Measurements from ENCODE around the gene EPHB1. TPM values are rescaled to one million over a fixed set of nuclear protein-coding genes. Genes with fewer than 3 reads are reported as not detected.

The EPHB1 gene
- total and polyA plus RNA-seq, 2 donors (not counting 3 experiments of a cell fraction or from before 2014, with no cell fraction given) = 1.3 to 5.2 TPM

DNA sequence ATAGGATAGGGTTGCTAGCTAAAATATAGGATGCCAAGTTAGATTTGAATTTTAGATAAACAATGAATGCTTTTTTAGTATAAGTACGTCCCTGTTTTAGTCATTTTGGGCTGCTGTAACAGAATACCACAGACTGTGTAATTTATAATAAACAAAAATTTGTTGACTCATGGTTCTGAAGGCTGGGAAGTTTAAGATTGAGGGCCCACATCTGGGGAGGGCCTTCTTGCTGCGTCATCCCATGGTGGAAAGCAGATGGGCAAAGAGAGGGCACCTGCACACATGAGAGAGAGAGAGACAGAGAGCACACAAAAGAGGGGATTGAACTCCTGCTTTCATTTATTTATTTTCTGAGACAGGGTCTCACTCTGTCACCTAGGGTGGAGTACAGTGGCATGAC, 246.5 kb downstream of the EPHB1 start:
- no peaks in the 10 kb centered on the region for H3K79me2 ChIP-seq (ENCODE audit: control insufficient read depth, insufficient read depth, low read length)
- no peaks in the 10 kb centered on the region for H3K36me3 ChIP-seq (ENCODE audit: control insufficient read depth in 2 of 2, extremely low read depth in 1 of 2, insufficient read depth in 2 of 2, low read length in 2 of 2)
- H3K27me3 ChIP-seq (ENCODE audit: control insufficient read depth in 2 of 2, insufficient read depth in 2 of 2, low read length in 2 of 2) = no peaks in the 10 kb centered on the region
- intact Hi-C loops (cut with micrococcal nuclease) (no loop called here), dilution Hi-C loops (cut with MboI; ENCODE audit: extremely low pct_ligation_motif_present, low sequenced_read_pairs) (no loop called here)
- no TSS peak for BruUV-seq (replicated peaks)
- H4K20me1 ChIP-seq (replicated peaks; ENCODE audit: control insufficient read depth, extremely low read depth, insufficient read depth, low read length) = no peaks in the 10 kb centered on the region
- H3K4me2 ChIP-seq (ENCODE audit: insufficient read depth, low read length) = no peak overlapping the region
- H3K4me3 ChIP-seq (replicated peaks in 1 of 3; ENCODE audit: insufficient read depth in 1 of 3, low read depth in 1 of 3, low read length in 3 of 3) = no peak overlapping the region
- H2AFZ ChIP-seq (ENCODE audit: low read depth, low read length) = no peak overlapping the region
- DNase-seq (ENCODE audit: low read depth, low spot score) (no peak), FAIRE-seq (no peak)
- POLR2A ChIA-PET = no interaction called here
- no peak overlapping the region for H3K27ac ChIP-seq (ENCODE audit: insufficient read depth, low read depth, low read length)
- CTCF ChIA-PET = no interaction called here
- no peaks in the 10 kb centered on the region for H3K4me1 ChIP-seq (ENCODE audit: control insufficient read depth, extremely low read depth, insufficient read depth, low read length)
- H3K9me1 ChIP-seq (replicated peaks; ENCODE audit: control insufficient read depth, extremely low read depth, insufficient read depth, low read length) = no peaks in the 10 kb centered on the region
- TF ChIP-seq POLR2AphosphoS5 (IDR thresholded peaks at IDR 0.05; ENCODE audit: insufficient read depth, low read depth, low read length) (no peak), GATA2 (IDR thresholded peaks at IDR 0.05; ENCODE audit: insufficient read depth, insufficient read length, low read depth, low read length) (no peak), EZH2 (IDR thresholded peaks at IDR 0.05; ENCODE audit: borderline replicate concordance, low read depth, low read length, severe bottlenecking) (no peak), FOS (IDR thresholded peaks at IDR 0.05; ENCODE audit: borderline replicate concordance, insufficient read depth, low read length) (no peak), MYC (IDR thresholded peaks at IDR 0.05; ENCODE audit: low read depth, low read length) (no peak), JUN (IDR thresholded peaks at IDR 0.05; ENCODE audit: borderline replicate concordance, insufficient read depth, insufficient read length, low read depth) (no peak)
- TF ChIP-seq, protein P1, sequence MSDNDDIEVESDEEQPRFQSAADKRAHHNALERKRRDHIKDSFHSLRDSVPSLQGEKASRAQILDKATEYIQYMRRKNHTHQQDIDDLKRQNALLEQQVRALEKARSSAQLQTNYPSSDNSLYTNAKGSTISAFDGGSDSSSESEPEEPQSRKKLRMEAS (IDR thresholded peaks at IDR 0.05; ENCODE audit: insufficient read depth, insufficient read length) = no peak
- TF ChIP-seq, protein P2, sequence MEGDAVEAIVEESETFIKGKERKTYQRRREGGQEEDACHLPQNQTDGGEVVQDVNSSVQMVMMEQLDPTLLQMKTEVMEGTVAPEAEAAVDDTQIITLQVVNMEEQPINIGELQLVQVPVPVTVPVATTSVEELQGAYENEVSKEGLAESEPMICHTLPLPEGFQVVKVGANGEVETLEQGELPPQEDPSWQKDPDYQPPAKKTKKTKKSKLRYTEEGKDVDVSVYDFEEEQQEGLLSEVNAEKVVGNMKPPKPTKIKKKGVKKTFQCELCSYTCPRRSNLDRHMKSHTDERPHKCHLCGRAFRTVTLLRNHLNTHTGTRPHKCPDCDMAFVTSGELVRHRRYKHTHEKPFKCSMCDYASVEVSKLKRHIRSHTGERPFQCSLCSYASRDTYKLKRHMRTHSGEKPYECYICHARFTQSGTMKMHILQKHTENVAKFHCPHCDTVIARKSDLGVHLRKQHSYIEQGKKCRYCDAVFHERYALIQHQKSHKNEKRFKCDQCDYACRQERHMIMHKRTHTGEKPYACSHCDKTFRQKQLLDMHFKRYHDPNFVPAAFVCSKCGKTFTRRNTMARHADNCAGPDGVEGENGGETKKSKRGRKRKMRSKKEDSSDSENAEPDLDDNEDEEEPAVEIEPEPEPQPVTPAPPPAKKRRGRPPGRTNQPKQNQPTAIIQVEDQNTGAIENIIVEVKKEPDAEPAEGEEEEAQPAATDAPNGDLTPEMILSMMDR (IDR thresholded peaks at IDR 0.05; ENCODE audit: extremely low read depth in 1 of 2, insufficient read depth in 1 of 2, low read depth in 1 of 2, low read length in 2 of 2) = no peak
- H3K9ac ChIP-seq (replicated peaks; ENCODE audit: extremely low read depth, insufficient read depth, low read length) = no peak overlapping the region
- no peaks in the 10 kb centered on the region for H3K9me3 ChIP-seq (replicated peaks; ENCODE audit: control insufficient read depth, insufficient read depth, low read length)
